HG03558 (cell line): ENCODE results near the gene HOXA10.

Source experiments
- ATAC-seq: cut with Tn5 transposase; IDR thresholded peaks from one replicate; pipeline ENCODE4 v1.9.1; 2021; ENCODE audit warnings: moderate number of reproducible peaks; ENCODE audit not compliant: unreplicated experiment; ENCODE audit errors: extremely low read depth

Gene HOXA10

GRCh38 chr7:27180431-27181420 lies 6.6 kb upstream of the HOXA10 start:
- ATAC-seq = no peak

- ATAC-seq = no peak
Observed at GRCh38 chr7:27179503-27180430, 5.6 kb upstream of the HOXA10 start.

GRCh38 chr7:27179030-27179429 lies 4.9 kb upstream of the HOXA10 start:
- ATAC-seq = no peak

GRCh38 chr7:27178366-27178765 lies 4.2 kb upstream of the HOXA10 start:
- no peak for ATAC-seq

GRCh38 chr7:27177795-27178320 lies 3.7 kb upstream of the HOXA10 start:
- ATAC-seq = no peak

GRCh38 chr7:27176962-27177794 lies 3.1 kb upstream of the HOXA10 start:
- no peak for ATAC-seq

GRCh38 chr7:27176524-27176845 lies 2.4 kb upstream of the HOXA10 start:
- no peak for ATAC-seq

- ATAC-seq = no peak
Observed at GRCh38 chr7:27175626-27176523, 1.8 kb upstream of the HOXA10 start.

GRCh38 chr7:27174874-27175625 lies 930 bp upstream of the HOXA10 start:
- ATAC-seq = no peak

- ATAC-seq = no peak
Observed at GRCh38 chr7:27173511-27173955, 587 bp downstream of the HOXA10 start.

- ATAC-seq = no peak
Observed at GRCh38 chr7:27172823-27173510, 1.2 kb downstream of the HOXA10 start.

GRCh38 chr7:27172315-27172774 lies 1.8 kb downstream of the HOXA10 start:
- ATAC-seq = no peak

GRCh38 chr7:27171637-27172314 lies 2.3 kb downstream of the HOXA10 start:
- no peak for ATAC-seq

GRCh38 chr7:27171325-27171636 lies 2.8 kb downstream of the HOXA10 start:
- ATAC-seq = no peak

GRCh38 chr7:27170426-27171324 lies 3.4 kb downstream of the HOXA10 start:
- no peak for ATAC-seq
